Activated naive CD4-positive, alpha-beta T cell treated with anti-CD3 and anti-CD28 coated beads for 36 hours (primary cell): ENCODE results near the gene ESRP2. TPM values are rescaled to one million over a fixed set of nuclear protein-coding genes. Genes with fewer than 3 reads are reported as not detected.
A peak's percentile ranks its signal among the peaks of the same experiment; 100 is the strongest.

Experiments used
- CTCF ChIA-PET: fragments of 350-600 bp; sonication (Branson Sonifier 250); formaldehyde crosslinking; loops from one replicate; lab custom pipeline; 2021; ENCODE audit warnings: antibody characterized with exemption; lab: Charles Lee
- DNase-seq: peaks from one replicate; pipeline ENCODE4 v3.0.0-alpha.2; 2020
- H3K27ac Mint-ChIP-seq: one replicate; pipeline ENCODE4 v1.8.0; 2021; ENCODE audit warnings: mild to moderate bottlenecking, mixed read lengths
- H3K27me3 Mint-ChIP-seq: one replicate; pipeline ENCODE4 v1.8.0; 2021; ENCODE audit warnings: low read depth, mixed read lengths
- H3K36me3 Mint-ChIP-seq: one replicate; pipeline ENCODE4 v1.8.0; 2021; ENCODE audit warnings: low read depth, mixed read lengths
- H3K4me1 Mint-ChIP-seq: one replicate; pipeline ENCODE4 v1.8.0; 2021; ENCODE audit warnings: low read depth, mixed read lengths
- H3K4me3 Mint-ChIP-seq: one replicate; pipeline ENCODE4 v1.8.0; 2021; ENCODE audit warnings: mild to moderate bottlenecking, moderate library complexity, mixed read lengths
- H3K9me3 Mint-ChIP-seq: one replicate; pipeline ENCODE4 v1.8.0; 2021; ENCODE audit warnings: mixed read lengths
- intact Hi-C: fragments of 100-400 bp; cut with micrococcal nuclease; formaldehyde crosslinking; loops from one replicate; pipeline ENCODE4 v1.15.1; 2023
- total RNA-seq, 2 experiments: library from RNA; stranded (reverse); gene quantifications; one replicate each; pipeline ENCODE4 v1.2.3, GENCODE V29; 2021

Gene ESRP2
- total RNA-seq, 2 experiments from 2014 or later: 0.21 to 0.35 TPM

GRCh38 chr16:68273896-68274295, 38.0 kb upstream of the ESRP2 start:
- Mint-ChIP-seq H3K36me3 (peaks cover 50% of the 10 kb centered on the region), H3K4me1 (peaks cover 77% of the 10 kb centered on the region), H3K4me3 (peak overlapping the region; percentile 19), H3K9me3 (no peaks in the 10 kb centered on the region), H3K27me3 (no peaks in the 10 kb centered on the region), H3K27ac (peak overlapping the region; percentile 99)
- DNase-seq: peak; percentile 60
- intact Hi-C loops: loop anchor here (10.0 kb wide), 1 partner anchor 481 kb away; no protein-coding TSS in a partner anchor
- CTCF ChIA-PET: interaction anchor here (0.7 to 5.9 kb wide), 6 partner anchors 10 to 55 kb away, joined by 3 to 41 read pairs (median 7); partner anchors contain the start of gene SLC7A6

DNA sequence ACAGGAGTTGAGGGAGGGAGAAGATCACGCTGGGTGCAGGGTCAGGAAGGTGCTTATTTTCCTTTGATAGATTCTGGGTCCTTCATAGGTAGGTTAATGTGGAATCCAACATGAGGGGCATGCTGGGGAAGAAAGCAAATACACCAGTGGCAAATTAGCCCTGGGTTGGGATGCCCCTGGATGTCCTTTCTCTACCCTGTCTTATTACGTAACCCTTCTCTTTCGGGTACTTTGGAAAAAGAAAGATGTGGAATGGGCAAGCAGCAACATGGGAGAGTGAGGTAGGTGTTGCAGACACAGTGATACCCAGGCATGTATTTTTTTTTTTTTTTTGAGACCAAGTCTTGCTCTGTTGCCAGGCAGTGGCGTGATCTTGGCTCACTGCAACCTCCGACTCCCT, 37.5 kb upstream of the ESRP2 start:
- H3K4me1 Mint-ChIP-seq: peaks cover 80% of the 10 kb centered on the region
- peak overlapping the region; percentile 99 for H3K27ac Mint-ChIP-seq
- peak overlapping the region; percentile 65 for H3K4me3 Mint-ChIP-seq
- DNase-seq: no peak
- intact Hi-C loops: loop anchor here (10.0 kb wide), 1 partner anchor 481 kb away; no protein-coding TSS in a partner anchor
- H3K27me3 Mint-ChIP-seq: no peaks in the 10 kb centered on the region
- peaks cover 50% of the 10 kb centered on the region for H3K36me3 Mint-ChIP-seq
- no peaks in the 10 kb centered on the region for H3K9me3 Mint-ChIP-seq
- CTCF ChIA-PET: interaction anchor here (1.0 to 5.9 kb wide), 9 partner anchors 9 to 56 kb away, joined by 3 to 41 read pairs (median 6); partner anchors contain the start of genes PRMT7, SLC7A6 and SLC7A6OS

GRCh38 chr16:68272507-68273209, 36.7 kb upstream of the ESRP2 start:
- H3K27ac Mint-ChIP-seq: peak overlapping the region; percentile 99
- H3K4me1 Mint-ChIP-seq: peaks cover 88% of the 10 kb centered on the region
- H3K27me3 Mint-ChIP-seq: no peaks in the 10 kb centered on the region
- H3K4me3 Mint-ChIP-seq: peak overlapping the region; percentile 65
- peaks cover 53% of the 10 kb centered on the region for H3K36me3 Mint-ChIP-seq
- CTCF ChIA-PET: interaction anchor here (0.7 to 5.9 kb wide), 11 partner anchors 9 to 56 kb away, joined by 3 to 41 read pairs (median 5); partner anchors contain the start of genes PRMT7, SLC7A6 and SLC7A6OS
- DNase-seq: peak; percentile 80
- no peaks in the 10 kb centered on the region for H3K9me3 Mint-ChIP-seq
- intact Hi-C loops: loop anchor here (10.0 kb wide), 1 partner anchor 482 kb away; no protein-coding TSS in a partner anchor

GRCh38 chr16:68270353-68270752, 34.4 kb upstream of the ESRP2 start:
- intact Hi-C loops: loop anchor here (10.0 kb wide), 1 partner anchor 484 kb away; no protein-coding TSS in a partner anchor
- Mint-ChIP-seq H3K4me3 (no peak overlapping the region), H3K4me1 (peaks cover 92% of the 10 kb centered on the region), H3K27ac (peak overlapping the region; percentile 99), H3K36me3 (peaks cover 54% of the 10 kb centered on the region), H3K27me3 (no peaks in the 10 kb centered on the region), H3K9me3 (no peaks in the 10 kb centered on the region)
- no peak for DNase-seq
- CTCF ChIA-PET: interaction anchor here (0.6 to 5.9 kb wide), 6 partner anchors 9 to 396 kb away, joined by 3 to 41 read pairs (median 4); partner anchors contain the start of genes PRMT7 and SLC7A6OS

DNA sequence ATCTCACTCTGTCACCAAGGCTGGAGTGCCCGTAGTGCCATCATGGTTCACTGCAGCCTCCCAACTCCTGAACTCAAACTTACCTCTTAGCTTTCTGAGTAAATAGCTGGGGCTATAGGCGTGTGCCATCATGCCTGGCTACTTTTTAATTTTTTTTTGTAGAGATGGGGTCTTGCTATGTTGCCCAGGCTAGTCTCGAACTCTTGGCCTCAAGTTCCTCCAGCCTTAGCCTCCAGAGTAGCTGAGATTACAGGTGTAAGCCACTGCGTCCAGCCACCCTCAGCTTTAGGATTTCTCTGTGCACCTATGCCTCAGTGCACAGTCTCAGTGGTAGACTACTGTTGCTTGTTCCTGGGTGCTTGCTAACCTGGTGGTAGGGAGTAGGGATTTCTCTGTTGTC, 33.9 kb upstream of the ESRP2 start:
- intact Hi-C loops: loop anchor here (10.0 kb wide), 1 partner anchor 485 kb away; no protein-coding TSS in a partner anchor
- CTCF ChIA-PET: interaction anchor here (0.6 to 5.9 kb wide), 7 partner anchors 8 to 1042 kb away, joined by 3 to 41 read pairs (median 3); partner anchors contain the start of genes PRMT7 and SLC7A6OS

GRCh38 chr16:68267612-68268405, 31.9 kb upstream of the ESRP2 start:
- peak overlapping the region; percentile 7 for H3K4me3 Mint-ChIP-seq
- DNase-seq: no peak
- H3K4me1 Mint-ChIP-seq: peaks cover 76% of the 10 kb centered on the region
- CTCF ChIA-PET: interaction anchor here (2.9 to 3.7 kb wide), 2 partner anchors 16 to 61 kb away, joined by 9 to 12 read pairs; no protein-coding TSS in a partner anchor
- H3K9me3 Mint-ChIP-seq: no peaks in the 10 kb centered on the region
- intact Hi-C loops: no loop called here
- H3K27ac Mint-ChIP-seq: peak overlapping the region; percentile 88
- H3K36me3 Mint-ChIP-seq: peaks cover 40% of the 10 kb centered on the region
- H3K27me3 Mint-ChIP-seq: no peaks in the 10 kb centered on the region

More for the DNA sequence above, 33.9 kb upstream of the ESRP2 start:
- peaks cover 86% of the 10 kb centered on the region for H3K4me1 Mint-ChIP-seq
- peaks cover 55% of the 10 kb centered on the region for H3K36me3 Mint-ChIP-seq
- no peaks in the 10 kb centered on the region for H3K9me3 Mint-ChIP-seq
- peak overlapping the region; percentile 99 for H3K27ac Mint-ChIP-seq
- no peak overlapping the region for H3K4me3 Mint-ChIP-seq
- DNase-seq: no peak
- H3K27me3 Mint-ChIP-seq: no peaks in the 10 kb centered on the region

DNA sequence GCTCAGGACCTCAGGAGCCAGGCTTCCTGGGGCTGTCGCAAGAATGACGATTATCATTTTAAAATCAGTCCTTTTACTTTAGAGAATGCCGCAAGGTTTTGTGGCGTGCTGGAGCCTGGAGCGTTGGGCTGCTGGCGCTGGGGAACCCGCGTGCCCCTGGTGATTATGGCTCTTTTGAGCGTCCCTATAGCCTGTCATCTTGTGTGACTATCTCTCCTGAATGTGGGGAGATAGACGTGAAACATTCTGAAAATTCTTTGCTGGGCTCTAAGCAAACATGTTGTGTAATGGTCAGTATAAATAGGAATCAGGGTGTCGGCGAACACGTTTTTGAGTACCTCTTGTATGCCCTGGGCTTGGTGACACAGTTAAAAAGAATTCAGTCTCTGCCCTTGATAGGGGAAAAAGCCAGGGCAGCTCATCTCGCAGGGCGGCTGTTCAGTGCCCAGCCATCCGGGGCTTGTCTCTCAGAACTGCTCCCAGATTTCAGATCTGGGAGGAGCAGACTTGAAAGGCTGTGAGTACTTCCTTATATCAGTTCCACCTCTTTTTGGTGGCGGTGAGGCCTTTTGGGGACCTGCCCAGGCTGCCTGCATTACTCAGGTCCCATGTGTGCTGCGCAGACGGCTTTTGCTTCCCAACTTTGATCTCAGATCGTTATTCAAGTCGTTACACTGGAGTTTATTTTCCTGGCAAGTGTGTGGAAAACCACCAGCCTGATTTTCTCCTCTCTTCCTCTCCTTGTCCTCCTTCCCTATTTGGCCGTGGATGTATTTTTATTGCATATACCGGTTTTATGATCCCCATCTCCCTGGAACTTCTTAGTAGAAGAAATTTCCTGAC, 29.4 kb upstream of the ESRP2 start:
- intact Hi-C loops: loop anchor here (1.0 to 2.0 kb wide), 7 partner anchors 10 to 184 kb away; partner anchors contain the start of genes PLA2G15, SLC7A6OS and SMPD3
- Mint-ChIP-seq H3K27me3 (no peaks in the 10 kb centered on the region), H3K36me3 (peaks cover 26% of the 10 kb centered on the region), H3K9me3 (no peaks in the 10 kb centered on the region), H3K4me3 (peak overlapping the region; percentile 85), H3K27ac (peak overlapping the region; percentile 95), H3K4me1 (peaks cover 55% of the 10 kb centered on the region)
- CTCF ChIA-PET: interaction anchor here (8.9 to 9.0 kb wide), 2 partner anchors 22 to 60 kb away, joined by 181 to 459 read pairs; no protein-coding TSS in a partner anchor
- peak; percentile 87 for DNase-seq

- Mint-ChIP-seq H3K27ac (peak within 1 kb of the TSS; percentile 98), H3K4me3 (peak within 1 kb of the TSS; percentile 85), H3K9me3 (no peaks in the 10 kb centered on the region), H3K27me3 (no peaks in the 10 kb centered on the region), H3K36me3 (peaks cover 26% of the 10 kb centered on the region), H3K4me1 (peaks cover 46% of the 10 kb centered on the region)
- intact Hi-C loops: loop anchor here (1.0 to 2.0 kb wide), 8 partner anchors 11 to 184 kb away; partner anchors contain the start of genes PLA2G15, SLC7A6OS and SMPD3
- CTCF ChIA-PET: interaction anchor here (0.6 to 9.0 kb wide), 32 partner anchors 8 to 247 kb away, joined by 3 to 459 read pairs (median 4); partner anchors contain the start of genes PLA2G15, PRMT7 and SLC7A6OS
- DNase-seq: peak; percentile 88
Observed at GRCh38 chr16:68264128-68265077, 28.5 kb upstream of the ESRP2 start, which contains the start of gene SLC7A6. SLC7A6 (plus strand) TSS chr16:68264526; CDS start chr16:68274727, 10,201 bp downstream.

- Mint-ChIP-seq H3K9me3 (no peaks in the 10 kb centered on the region), H3K36me3 (peaks cover 23% of the 10 kb centered on the region), H3K27me3 (no peaks in the 10 kb centered on the region)
Observed at GRCh38 chr16:68263559-68264127, 27.7 kb upstream of the ESRP2 start.

More at GRCh38 chr16:68263559-68264127, 27.7 kb upstream of the ESRP2 start:
- peak overlapping the region; percentile 85 for H3K4me3 Mint-ChIP-seq
- no peak for DNase-seq
- peak overlapping the region; percentile 98 for H3K27ac Mint-ChIP-seq
- CTCF ChIA-PET: interaction anchor here (0.5 to 9.0 kb wide), 33 partner anchors 9 to 1309 kb away, joined by 3 to 459 read pairs (median 4); partner anchors contain the start of genes PLA2G15, PRMT7 and SLC7A6OS
- intact Hi-C loops: loop anchor here (1.0 to 2.0 kb wide), 3 partner anchors 19 to 185 kb away; partner anchors contain the start of genes PLA2G15 and SMPD3
- H3K4me1 Mint-ChIP-seq: peaks cover 40% of the 10 kb centered on the region
